HG03354 (cell line): ENCODE measurements around the gene HNMT.
"Not testable (repeated sequence)": the region's sequence is repeated elsewhere in the genome, so short reads cannot be mapped to it uniquely, and the experiment has no call there.

ENCODE experiments used
- ATAC-seq: cut with Tn5 transposase; IDR thresholded peaks from one replicate; pipeline ENCODE4 v1.9.1; 2021; ENCODE audit warnings: mild to moderate bottlenecking; ENCODE audit not compliant: unreplicated experiment, poor library complexity, severe bottlenecking

HNMT gene

GRCh38 chr2:137969876-137970275 is 5.6 kb downstream of the HNMT start:
- ATAC-seq = no peak

DNA sequence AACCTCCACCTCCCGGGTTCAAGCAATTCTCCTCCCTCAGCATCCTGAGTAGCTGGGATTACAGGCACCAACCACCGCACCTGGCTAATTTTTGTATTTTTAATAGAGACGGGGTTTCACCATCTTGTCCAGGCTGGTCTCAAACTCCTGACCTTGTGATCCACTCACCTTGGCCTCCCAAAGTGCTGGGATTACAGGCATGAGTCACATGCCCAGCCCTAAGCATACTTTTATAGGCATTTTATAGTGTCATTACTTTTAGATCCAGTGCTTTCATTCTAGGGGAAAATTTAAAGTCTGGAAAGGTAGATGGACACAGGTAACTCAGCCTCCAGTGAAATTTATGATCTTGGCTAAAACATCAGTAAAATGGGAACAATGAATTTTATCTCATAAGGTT is 7.0 kb downstream of the HNMT start:
- not testable (repeated sequence) for ATAC-seq

GRCh38 chr2:137973280-137973679 is 9.0 kb downstream of the HNMT start:
- ATAC-seq = no peak

DNA sequence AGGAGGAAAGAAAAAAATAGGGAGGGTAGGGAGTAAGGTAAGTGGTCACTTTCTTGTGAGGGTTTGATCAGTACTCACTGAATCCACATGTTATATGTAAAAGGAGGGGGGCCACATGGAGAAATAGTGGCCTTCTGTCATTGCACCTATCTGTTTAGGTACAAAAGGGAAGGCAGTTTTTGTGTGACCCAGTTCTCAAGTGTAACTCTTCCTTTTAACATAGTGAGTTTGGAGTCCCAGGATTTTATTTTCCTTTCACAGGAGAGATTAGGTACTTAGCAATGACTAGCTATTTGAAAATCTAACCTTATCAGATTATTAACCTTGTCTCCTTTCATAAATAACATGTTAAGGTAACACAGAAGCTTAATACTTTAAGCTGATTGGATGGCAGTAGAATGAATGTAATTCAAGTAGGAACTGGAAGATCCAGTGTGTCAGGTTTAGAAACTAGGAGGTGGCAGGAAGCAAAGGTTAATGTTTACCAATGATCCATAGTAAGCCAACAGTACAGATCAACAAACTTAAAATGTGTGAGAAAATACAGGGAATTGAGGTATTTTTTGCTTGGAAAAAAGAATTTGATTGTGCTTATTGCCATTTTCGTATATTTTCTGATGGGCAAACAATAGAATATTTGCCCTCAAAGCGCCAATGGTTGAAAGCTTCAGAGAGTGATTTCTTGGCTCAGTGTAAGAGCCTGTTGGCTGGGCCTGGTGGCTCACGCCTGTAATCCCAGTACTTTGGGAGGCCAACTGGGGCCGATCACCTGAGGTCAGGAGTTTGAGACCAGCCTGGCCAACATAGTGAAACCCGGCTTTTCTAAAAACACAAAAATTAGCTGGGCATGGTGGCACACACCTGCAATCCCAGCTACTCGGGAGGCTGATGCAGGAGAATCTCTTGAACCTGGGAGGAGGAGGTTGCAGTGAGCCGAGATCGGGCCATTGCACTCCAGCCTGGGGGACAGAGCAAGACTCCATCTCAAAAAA is 11.3 kb downstream of the HNMT start:
- no peak for ATAC-seq

DNA sequence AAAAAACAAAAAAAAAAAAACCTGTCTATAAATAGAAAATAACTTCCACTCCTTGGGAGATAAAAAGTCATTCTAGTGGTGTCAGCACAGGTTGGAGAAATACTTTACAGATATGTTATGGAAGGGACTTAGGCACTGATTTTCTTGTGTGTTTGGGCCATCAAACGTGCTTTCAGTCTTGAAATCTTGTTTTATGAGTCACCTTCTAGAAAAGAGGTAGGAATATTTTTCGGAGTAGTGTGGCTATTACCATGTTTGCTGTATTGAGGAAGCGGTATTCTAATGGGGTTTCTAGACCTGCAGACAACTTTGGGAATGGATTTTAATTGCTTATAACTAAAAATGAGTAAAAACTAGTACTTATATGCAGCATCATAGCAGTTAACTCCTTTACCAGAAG is 12.0 kb downstream of the HNMT start:
- no peak for ATAC-seq

DNA sequence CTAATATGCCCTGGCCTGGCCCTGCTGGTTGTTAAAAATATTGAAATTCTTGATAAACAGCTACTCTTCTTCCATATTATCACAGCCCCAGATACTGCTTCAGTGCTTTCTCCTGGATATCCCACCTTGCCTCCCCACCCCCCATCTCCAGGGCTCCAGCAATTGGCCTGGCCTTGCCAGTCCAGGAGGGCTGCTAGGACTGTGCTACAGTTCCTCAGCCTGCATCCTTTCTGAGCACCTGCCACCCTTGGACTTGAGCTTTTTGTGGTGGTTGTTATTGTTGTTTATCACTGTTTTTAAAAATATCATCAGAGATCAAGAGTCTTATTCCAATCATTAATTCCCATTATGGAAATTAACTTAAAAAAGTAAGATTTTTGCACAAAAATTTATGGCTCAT is 13.5 kb downstream of the HNMT start:
- ATAC-seq = no peak

DNA sequence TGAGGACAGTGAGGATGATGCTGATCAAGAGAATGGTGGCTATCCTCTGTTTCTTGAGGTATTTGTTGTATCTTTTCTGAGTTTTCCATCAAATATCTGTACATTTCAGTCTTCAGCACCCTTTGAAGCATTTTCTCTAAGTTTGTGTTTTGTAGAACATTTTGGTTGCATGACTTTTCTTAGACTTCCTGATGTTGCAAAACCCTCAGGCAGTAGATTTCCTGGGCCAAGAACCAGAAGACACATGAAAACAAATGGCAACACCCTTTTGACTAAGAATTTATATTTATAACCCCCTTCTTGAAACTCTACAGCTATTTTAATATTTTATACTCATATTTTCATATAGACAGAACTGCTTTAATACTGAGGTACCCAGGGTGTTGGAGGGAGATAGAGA is 16.2 kb downstream of the HNMT start:
- no peak for ATAC-seq

DNA sequence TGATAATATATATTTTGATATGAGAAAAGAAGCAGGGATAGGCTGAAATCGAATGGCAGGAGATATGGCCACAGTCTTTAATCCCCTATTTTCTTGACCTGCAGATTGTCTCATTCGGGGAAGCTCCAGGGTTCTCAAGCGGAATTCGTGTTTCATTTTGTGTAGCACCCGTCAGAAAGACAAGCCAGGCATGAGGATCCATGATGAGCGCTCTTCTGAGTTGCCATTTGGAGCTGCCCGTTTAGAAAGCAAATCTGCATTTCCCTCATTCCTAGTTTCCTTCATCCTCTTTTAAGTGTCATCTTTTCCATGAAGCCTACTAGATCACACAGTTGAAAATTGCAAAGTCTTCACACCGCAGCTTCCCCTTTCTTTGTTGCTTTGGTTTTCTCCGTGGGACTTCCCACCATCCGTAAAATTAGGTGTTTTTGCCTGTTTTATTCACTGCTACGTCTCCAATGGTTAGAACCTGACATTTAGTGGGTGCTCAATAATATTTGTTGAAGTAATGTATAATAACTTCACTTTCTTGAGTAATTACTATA is 16.9 kb downstream of the HNMT start:
- ATAC-seq = no peak

DNA sequence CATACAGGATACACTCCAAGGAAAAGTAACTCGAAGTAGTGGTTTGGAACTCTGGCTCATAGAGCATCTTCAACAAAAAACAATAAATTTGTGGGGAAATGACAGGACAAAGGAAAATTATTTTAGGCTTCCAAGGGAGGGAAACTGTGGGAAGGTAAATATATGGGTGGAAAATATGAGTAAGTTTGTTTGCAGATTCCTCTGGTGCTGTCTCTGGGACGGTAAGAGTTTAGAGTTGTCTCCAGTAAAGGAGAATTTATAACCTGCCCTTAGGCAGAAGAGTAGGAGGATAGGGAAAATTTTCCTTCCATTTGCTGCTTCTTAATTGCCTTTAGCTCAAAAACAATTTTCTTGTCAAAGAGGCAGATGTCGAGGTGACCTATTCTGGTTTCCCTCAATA is 19.3 kb downstream of the HNMT start:
- ATAC-seq = no peak

GRCh38 chr2:137986268-137986667 is 22.0 kb downstream of the HNMT start:
- ATAC-seq = no peak

DNA sequence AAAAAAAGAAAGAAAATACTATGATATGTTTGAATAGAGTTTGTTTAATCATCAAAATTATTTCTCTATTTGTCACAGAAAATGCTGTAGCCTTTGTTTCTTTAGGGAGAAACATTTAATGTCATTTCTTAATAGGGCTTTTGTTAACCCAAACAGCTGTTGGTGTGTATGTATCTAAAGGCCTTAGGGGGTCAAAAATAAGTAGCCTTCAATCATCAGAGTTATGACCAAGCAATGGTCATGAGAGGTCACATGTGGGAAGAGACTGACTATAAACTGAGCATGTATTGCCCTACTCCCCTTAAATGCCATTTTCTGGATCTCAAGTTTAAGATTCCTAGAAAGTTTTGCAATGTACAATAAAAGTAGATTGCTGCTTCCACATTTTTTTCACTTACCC is 22.7 kb downstream of the HNMT start:
- ATAC-seq = no peak

GRCh38 chr2:137991078-137991477 is 26.8 kb downstream of the HNMT start:
- no peak for ATAC-seq

GRCh38 chr2:137992039-137992646 is 27.9 kb downstream of the HNMT start:
- no peak for ATAC-seq

- not testable (repeated sequence) for ATAC-seq
Observed at GRCh38 chr2:137993715-137994476, 29.6 kb downstream of the HNMT start.

GRCh38 chr2:137995368-137995767 is 31.1 kb downstream of the HNMT start:
- not testable (repeated sequence) for ATAC-seq

DNA sequence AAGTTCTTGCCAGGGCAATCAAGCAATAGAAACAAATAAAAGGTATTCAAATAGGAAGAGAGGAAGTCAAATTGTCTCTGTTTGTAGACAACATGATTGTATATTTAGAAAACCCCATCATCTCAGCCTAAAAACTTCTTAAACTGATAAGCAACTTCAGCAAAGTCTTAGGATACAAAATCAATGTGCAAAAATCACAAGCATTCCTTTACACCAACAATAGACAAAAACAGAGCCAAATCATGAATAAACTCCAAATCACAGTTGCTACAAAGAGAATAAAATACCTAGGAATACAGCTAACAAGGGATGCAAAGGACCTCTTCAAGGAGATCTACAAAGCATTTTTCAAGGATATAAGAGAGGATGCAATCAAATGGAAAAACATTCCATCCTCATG is 31.9 kb downstream of the HNMT start:
- ATAC-seq = not testable (repeated sequence)

DNA sequence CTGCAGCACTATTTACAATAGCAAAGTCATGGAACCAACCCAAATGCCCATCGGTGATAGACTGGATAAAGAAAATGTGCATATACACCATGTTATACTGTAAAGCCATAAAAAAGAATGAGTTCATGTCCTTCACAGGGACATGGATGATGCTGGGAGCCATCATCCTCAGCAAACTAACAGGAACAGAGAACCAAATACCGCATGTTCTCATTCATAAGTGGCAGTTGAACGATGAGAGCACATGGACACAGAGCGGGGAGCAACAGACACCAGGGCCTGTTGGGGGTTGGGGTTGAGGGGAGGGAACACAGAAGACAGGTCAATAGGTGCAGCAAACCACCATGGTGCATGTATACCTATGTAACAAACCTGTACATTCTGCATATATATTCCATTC is 33.5 kb downstream of the HNMT start:
- ATAC-seq = no peak

GRCh38 chr2:137998503-137998902 is 34.2 kb downstream of the HNMT start:
- ATAC-seq = no peak

- no peak for ATAC-seq
Observed at GRCh38 chr2:137999273-137999672, 35.0 kb downstream of the HNMT start.

DNA sequence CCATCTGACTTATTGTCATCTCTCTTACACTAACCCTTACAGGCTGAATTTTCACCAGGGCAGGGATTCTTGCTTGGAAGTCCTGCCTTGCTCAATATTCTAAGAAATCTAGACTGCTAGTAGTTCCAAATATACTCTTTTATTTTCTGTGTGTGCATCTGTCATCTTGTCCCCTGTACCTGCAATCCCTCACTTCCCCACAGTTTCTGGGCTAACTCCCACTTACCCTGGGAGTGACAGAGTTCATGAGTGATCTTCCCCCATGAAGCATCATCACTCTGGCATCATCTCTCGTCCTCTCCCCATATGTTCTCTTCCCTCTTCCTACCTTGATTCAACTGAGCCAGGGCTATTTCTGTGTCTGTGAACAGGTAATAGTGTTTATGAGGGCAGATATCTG is 35.7 kb downstream of the HNMT start:
- ATAC-seq = no peak
